Glutamatergic neuron (in vitro differentiated cells): ENCODE data around the gene KCNH6. TPM values are rescaled to one million over a fixed set of nuclear protein-coding genes. Genes with fewer than 3 reads are reported as not detected.

Source experiments
- DNase-seq: peaks from one replicate; pipeline ENCODE4 v3.0.0; 2022
- H3K27ac Mint-ChIP-seq: one replicate; pipeline ENCODE4 v1.8.0; 2020; ENCODE audit warnings: mild to moderate bottlenecking, mixed read lengths, inconsistent platforms; ENCODE audit not compliant: unreplicated experiment
- H3K27me3 Mint-ChIP-seq: one replicate; pipeline ENCODE4 v1.8.0; 2020; ENCODE audit warnings: mild to moderate bottlenecking, moderate library complexity, mixed read lengths, inconsistent platforms; ENCODE audit not compliant: unreplicated experiment
- H3K36me3 Mint-ChIP-seq: one replicate; pipeline ENCODE4 v1.8.0; 2020; ENCODE audit warnings: mild to moderate bottlenecking, mixed read lengths, inconsistent platforms; ENCODE audit not compliant: unreplicated experiment
- H3K4me1 Mint-ChIP-seq: one replicate; pipeline ENCODE4 v1.8.0; 2020; ENCODE audit warnings: mild to moderate bottlenecking, low read depth, mixed read lengths, inconsistent platforms; ENCODE audit not compliant: unreplicated experiment
- H3K4me3 Mint-ChIP-seq: one replicate; pipeline ENCODE4 v1.8.0; 2020; ENCODE audit warnings: mild to moderate bottlenecking, mixed read lengths, inconsistent platforms; ENCODE audit not compliant: unreplicated experiment
- H3K9me3 Mint-ChIP-seq: one replicate; pipeline ENCODE4 v1.8.0; 2020; ENCODE audit warnings: mild to moderate bottlenecking, moderate library complexity, mixed read lengths, inconsistent platforms; ENCODE audit not compliant: unreplicated experiment
- total RNA-seq: library from RNA; stranded (reverse); fragmentation: NEBNext Ultra II Directional; extraction: Animal tissue kit (Norgen Biotek cat#: 25700); gene quantifications from one replicate; pipeline ENCODE4 v1.2.1, GENCODE V29; 2021; ENCODE audit not compliant: unreplicated experiment
- TF ChIP-seq, protein P1 (sequence below): fragments of 200-600 bp; sonication (generic); IDR thresholded peaks from one replicate; pipeline ENCODE4 v1.5.0; 2021; ENCODE audit not compliant: partially characterized antibody, unreplicated experiment

Gene KCNH6
- total RNA-seq, 1 donor from 2014 or later = 4.1 TPM

GRCh38 chr17:63542942-63543821 is 20.0 kb downstream of the KCNH6 start:
- Mint-ChIP-seq H3K4me3 (no peak overlapping the region), H3K36me3 (peaks cover 5% of the 10 kb centered on the region), H3K27ac (no peak overlapping the region), H3K4me1 (peaks cover 6% of the 10 kb centered on the region), H3K27me3 (peaks cover 18% of the 10 kb centered on the region), H3K9me3 (peaks cover 5% of the 10 kb centered on the region)
- TF ChIP-seq, protein P1, sequence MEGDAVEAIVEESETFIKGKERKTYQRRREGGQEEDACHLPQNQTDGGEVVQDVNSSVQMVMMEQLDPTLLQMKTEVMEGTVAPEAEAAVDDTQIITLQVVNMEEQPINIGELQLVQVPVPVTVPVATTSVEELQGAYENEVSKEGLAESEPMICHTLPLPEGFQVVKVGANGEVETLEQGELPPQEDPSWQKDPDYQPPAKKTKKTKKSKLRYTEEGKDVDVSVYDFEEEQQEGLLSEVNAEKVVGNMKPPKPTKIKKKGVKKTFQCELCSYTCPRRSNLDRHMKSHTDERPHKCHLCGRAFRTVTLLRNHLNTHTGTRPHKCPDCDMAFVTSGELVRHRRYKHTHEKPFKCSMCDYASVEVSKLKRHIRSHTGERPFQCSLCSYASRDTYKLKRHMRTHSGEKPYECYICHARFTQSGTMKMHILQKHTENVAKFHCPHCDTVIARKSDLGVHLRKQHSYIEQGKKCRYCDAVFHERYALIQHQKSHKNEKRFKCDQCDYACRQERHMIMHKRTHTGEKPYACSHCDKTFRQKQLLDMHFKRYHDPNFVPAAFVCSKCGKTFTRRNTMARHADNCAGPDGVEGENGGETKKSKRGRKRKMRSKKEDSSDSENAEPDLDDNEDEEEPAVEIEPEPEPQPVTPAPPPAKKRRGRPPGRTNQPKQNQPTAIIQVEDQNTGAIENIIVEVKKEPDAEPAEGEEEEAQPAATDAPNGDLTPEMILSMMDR = no peak
- DNase-seq = no peak

- Mint-ChIP-seq H3K4me3 (no peak overlapping the region), H3K36me3 (peaks cover 5% of the 10 kb centered on the region), H3K27ac (no peak overlapping the region), H3K4me1 (peaks cover 4% of the 10 kb centered on the region), H3K9me3 (peaks cover 3% of the 10 kb centered on the region), H3K27me3 (peaks cover 13% of the 10 kb centered on the region)
- TF ChIP-seq, protein P1 = no peak
- DNase-seq = no peak
Observed at GRCh38 chr17:63543822-63544420, 20.8 kb downstream of the KCNH6 start.

DNA sequence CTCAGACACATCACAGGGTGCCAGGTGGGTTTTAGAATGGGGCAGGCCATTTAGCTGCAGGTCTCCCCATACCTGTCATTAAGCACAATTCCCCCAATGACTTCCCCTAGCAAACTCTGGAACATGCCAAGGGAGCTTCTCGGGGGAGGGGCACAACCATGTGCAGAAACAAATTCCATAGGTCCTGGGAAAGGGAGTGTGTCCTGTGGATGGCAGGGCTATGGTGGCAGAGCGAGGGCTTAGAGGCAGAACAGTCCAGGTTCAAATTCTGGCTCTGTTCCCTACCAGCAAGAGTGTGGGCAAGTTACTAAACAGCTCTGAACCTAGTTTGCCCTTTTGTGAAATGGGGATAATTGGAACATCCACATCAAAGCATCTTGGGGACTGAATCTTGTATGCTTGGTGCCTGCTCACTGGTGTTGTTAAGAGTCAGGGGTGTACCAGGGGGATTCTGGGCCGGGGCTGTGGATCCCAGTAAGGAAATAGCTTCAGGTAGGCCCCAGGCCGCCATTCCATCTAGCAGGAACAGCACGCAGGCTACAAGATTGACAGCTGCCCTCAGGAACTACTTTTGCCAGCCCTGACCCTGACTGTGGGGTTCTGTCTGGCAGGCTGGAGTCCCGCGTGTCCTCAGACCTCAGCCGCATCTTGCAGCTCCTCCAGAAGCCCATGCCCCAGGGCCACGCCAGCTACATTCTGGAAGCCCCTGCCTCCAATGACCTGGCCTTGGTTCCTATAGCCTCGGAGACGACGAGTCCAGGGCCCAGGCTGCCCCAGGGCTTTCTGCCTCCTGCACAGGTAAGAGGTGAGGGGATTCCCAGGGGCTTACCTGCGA is 21.5 kb downstream of the KCNH6 start:
- Mint-ChIP-seq H3K4me3 (no peak overlapping the region), H3K4me1 (peaks cover 2% of the 10 kb centered on the region), H3K36me3 (no peaks in the 10 kb centered on the region), H3K27me3 (peaks cover 6% of the 10 kb centered on the region), H3K27ac (no peak overlapping the region), H3K9me3 (peaks cover 2% of the 10 kb centered on the region)
- TF ChIP-seq, protein P1 = no peak
- no peak for DNase-seq

DNA sequence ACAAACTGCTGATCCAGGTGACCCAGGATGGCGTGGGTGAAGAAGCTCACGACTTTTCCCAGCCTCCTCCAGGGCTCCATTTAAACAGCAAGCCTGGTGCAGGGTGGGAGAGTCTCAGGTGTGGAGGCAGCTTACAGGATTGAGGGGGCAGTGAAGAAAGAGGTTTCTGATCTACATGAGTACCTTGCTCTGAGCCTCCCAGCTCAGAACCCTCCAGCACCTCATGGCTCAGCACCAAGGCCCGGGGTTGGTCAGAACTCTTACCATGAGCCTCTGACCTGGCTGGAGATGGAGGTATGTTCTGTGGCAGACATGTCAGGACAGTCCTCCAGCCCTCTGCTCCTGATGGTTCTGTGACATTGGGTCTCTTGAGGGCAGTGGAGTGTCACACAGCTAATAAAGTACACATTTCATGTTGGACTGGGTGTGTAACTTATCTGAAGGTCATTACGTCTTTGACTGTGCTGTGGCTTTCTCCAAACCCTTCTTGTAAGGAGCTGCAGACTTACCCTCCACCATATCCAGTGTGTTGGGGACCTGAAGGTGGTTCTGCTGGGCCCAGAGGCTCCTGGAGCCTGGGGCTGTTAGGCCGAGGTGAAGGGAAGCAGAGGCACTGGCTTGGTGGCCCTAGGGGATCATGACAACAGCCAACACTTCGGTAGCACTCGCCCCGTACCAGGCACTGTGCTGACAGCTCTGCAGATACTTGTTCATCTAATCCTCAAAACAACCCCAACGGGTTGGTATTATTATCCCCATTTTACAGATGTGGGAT is 23.3 kb downstream of the KCNH6 start:
- Mint-ChIP-seq H3K4me1 (peaks cover 4% of the 10 kb centered on the region), H3K27ac (no peak overlapping the region), H3K36me3 (no peaks in the 10 kb centered on the region), H3K4me3 (no peak overlapping the region), H3K27me3 (peaks cover 6% of the 10 kb centered on the region), H3K9me3 (peaks cover 3% of the 10 kb centered on the region)
- no peak for DNase-seq
- TF ChIP-seq, protein P1 = no peak
